GM23248 (cell line): Measurements from ENCODE around the gene GSC2. TPM values are rescaled to one million over a fixed set of nuclear protein-coding genes. Genes with fewer than 3 reads are reported as not detected.

Experiments used
- DNase-seq: peaks from one replicate; pipeline ENCODE4 v3.0.0-alpha.2; 2015
- H2AFZ ChIP-seq: fragments of 200-600 bp; sonication (generic); 2 replicates; pipeline ENCODE4 v1.6.1; 2016; ENCODE audit warnings: antibody characterized with exemption
- H3F3A ChIP-seq: fragments of 200-600 bp; sonication (generic); 2 replicates; pipeline ENCODE4 v1.6.1; 2016; ENCODE audit warnings: mild to moderate bottlenecking, antibody characterized with exemption, mixed run types; ENCODE audit not compliant: insufficient read depth
- H3K27ac ChIP-seq: fragments of 200-600 bp; sonication (generic); 2 replicates; pipeline ENCODE4 v1.5.1; 2016; ENCODE audit warnings: mild to moderate bottlenecking
- H3K27me3 ChIP-seq: fragments of 200-600 bp; sonication (generic); replicated peaks from 2 replicates; pipeline ENCODE4 v1.6.1; 2016; ENCODE audit warnings: mild to moderate bottlenecking; ENCODE audit not compliant: insufficient read depth
- H3K36me3 ChIP-seq: fragments of 200-600 bp; sonication (generic); 2 replicates; pipeline ENCODE4 v1.6.1; 2016; ENCODE audit warnings: low read depth, mild to moderate bottlenecking
- H3K4me1 ChIP-seq: fragments of 200-600 bp; sonication (generic); 2 replicates; pipeline ENCODE4 v1.6.1; 2016; ENCODE audit warnings: mild to moderate bottlenecking; ENCODE audit not compliant: insufficient read depth
- H3K4me2 ChIP-seq: fragments of 200-600 bp; sonication (generic); one replicate; pipeline ENCODE4 v1.6.1; 2016; ENCODE audit warnings: mild to moderate bottlenecking; ENCODE audit not compliant: unreplicated experiment
- H3K4me3 ChIP-seq: fragments of 200-600 bp; sonication (generic); 2 replicates; pipeline ENCODE4 v1.5.1; 2016; ENCODE audit warnings: mild to moderate bottlenecking
- H3K79me2 ChIP-seq: fragments of 200-600 bp; sonication (generic); 2 replicates; pipeline ENCODE4 v1.6.1; 2016; ENCODE audit warnings: mild to moderate bottlenecking; ENCODE audit not compliant: insufficient read depth
- H3K9ac ChIP-seq: fragments of 200-600 bp; sonication (generic); 2 replicates; pipeline ENCODE4 v1.6.1; 2016; ENCODE audit warnings: mild to moderate bottlenecking
- H3K9me2 ChIP-seq: fragments of 200-600 bp; sonication (generic); 2 replicates; pipeline ENCODE4 v1.6.1; 2016; ENCODE audit warnings: mixed run types, mild to moderate bottlenecking, moderate library complexity; ENCODE audit not compliant: insufficient read depth
- H3K9me3 ChIP-seq: fragments of 200-600 bp; sonication (generic); one replicate; pipeline ENCODE4 v1.6.1; 2017; ENCODE audit warnings: low read depth
- H4K20me1 ChIP-seq: fragments of 200-600 bp; sonication (generic); 2 replicates; pipeline ENCODE4 v1.6.0; 2016; ENCODE audit not compliant: insufficient read depth
- EZH2 ChIP-seq: fragments of 200-600 bp; sonication (generic); IDR thresholded peaks from 2 replicates; pipeline ENCODE4 v1.6.1; 2018; ENCODE audit warnings: antibody characterized with exemption, mild to moderate bottlenecking; ENCODE audit not compliant: insufficient read depth, poor library complexity, severe bottlenecking
- EZH2phosphoT487 ChIP-seq: fragments of 200-600 bp; sonication (generic); IDR thresholded peaks from 2 replicates; pipeline ENCODE4 v1.6.1; 2018; ENCODE audit warnings: antibody characterized with exemption, moderate library complexity, mild to moderate bottlenecking, low read depth; ENCODE audit not compliant: insufficient read depth
- WGBS, 2 experiments: methylation state at CpG; one replicate each; pipeline ENCODE4 v1.1.6; 2015 to 2017; ENCODE audit warnings: low lambda C conversion rate in 2 of 2, low coverage in 1 of 2; ENCODE audit errors: missing lambda C conversion rate in 2 of 2; 5-methylcytosine and 5-hydroxymethylcytosine counted together
- in situ Hi-C: fragments of 300-500 bp; cut with MboI; formaldehyde crosslinking; loops from 2 replicates; pipeline ENCODE4 v1.15.0; 2020
- polyA plus RNA-seq: library from polyadenylated mRNA; unstranded; fragments of >200 nt; fragmentation: Nextera tagmentation; extraction: Ambion mirVana; gene quantifications from 2 replicates; pipeline ENCODE4 v1.2.1, GENCODE V29; 2016
- total RNA-seq: library from RNA; depleted of rRNA; stranded (reverse); fragments of >200 nt; shearing (Covaris generic); gene quantifications from 2 replicates; pipeline ENCODE4 v1.2.3, GENCODE V29; 2014

The GSC2 gene
- total and polyA plus RNA-seq, 2 experiments from 2014 or later, result not detected

DNA sequence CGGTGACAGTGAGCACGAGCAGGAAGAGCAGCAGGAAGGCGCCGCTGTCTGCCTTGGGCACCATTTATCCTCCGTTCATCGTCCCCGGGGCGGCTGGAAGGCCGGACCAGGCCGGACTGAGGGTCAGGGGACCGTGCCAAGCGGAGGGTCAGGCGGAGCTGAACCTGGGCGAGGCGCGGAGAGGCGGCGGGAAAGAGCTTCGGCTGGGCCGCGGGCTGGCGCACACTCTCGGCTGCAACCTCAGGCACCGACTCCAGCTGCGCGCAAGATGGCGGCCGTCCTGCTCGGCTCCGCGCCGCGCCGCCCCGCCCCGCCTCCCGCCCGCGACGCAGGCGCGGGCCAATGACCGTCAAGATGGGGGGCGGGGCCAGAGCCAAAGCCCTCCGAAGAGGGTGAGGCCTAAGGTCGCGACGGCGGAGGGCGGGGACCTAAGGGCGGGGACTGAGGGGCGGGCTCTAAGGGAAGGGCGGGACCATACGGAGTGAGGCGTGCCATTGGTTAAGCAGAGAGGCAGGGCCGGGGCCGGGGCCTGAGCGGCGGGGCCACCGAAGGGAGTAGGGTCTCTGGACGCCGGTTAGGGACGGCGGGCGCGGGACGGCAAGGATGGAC lies 27.8 kb downstream of the GSC2 start, which contains the start of gene DGCR2:
Gene DGCR2 (minus strand): TSS at position 270 of the 609 bp plus-strand sequence. CDS start 206 bp downstream, at position 64.
- DNase-seq, result peak; percentile 99
- no peaks in the 10 kb centered on the region for H3K27me3 ChIP-seq
- H3K36me3 ChIP-seq, result no peaks in the 10 kb centered on the region
- no peaks in the 10 kb centered on the region for H3K9me3 ChIP-seq
- H4K20me1 ChIP-seq, result 0 out of 2 replicates have a peak, but pooled peaks cover 4% of the 10 kb centered on the region
- H3K79me2 ChIP-seq, result peaks cover 45% of the 10 kb centered on the region
- H3K27ac ChIP-seq, result peak within 1 kb of the TSS; percentile 67
- TF ChIP-seq EZH2phosphoT487 (no peak), EZH2 (no peak)
- WGBS, 2 experiments, result 1% methylated on average over 17 to 65 of the region's 67 CpGs
- H3K4me1 ChIP-seq, result peaks cover 9% of the 10 kb centered on the region; the same call in 1 of the 2 replicates
- H3K4me3 ChIP-seq, result peak within 1 kb of the TSS; percentile 92
- no peaks in the 10 kb centered on the region for H3K9me2 ChIP-seq
- H3F3A ChIP-seq, result no peaks in the 10 kb centered on the region
- H3K9ac ChIP-seq, result peak within 1 kb of the TSS; percentile 90
- H3K4me2 ChIP-seq, result peak within 1 kb of the TSS; percentile 95
- in situ Hi-C loops, result no loop called here
- H2AFZ ChIP-seq, result peak within 1 kb of the TSS; percentile 95

DNA sequence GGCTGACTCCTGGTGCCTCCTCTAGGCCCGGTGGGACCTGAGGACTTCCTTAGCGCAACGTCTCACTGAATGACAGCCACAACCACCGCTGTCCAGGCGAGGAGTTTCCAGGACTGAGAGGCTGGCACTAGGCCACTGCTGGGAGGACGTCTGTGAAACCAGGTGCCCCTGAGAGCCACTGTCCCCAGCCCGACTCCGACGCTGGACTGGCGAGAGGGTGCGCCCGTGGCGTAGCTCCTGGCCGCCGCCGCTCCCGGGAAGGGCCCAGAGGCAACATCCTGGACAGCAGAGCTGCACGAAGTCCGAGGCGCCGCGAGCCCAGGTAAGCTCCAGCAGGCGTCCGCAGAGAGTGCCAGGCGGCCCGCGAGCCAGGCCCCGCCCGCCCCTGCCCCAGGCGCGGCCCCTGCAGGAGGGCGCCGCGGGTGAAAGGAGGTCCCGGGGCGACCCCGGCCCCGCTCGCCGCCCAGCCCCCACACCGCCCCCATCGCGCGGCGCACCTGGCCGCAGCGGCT lies 28.4 kb downstream of the GSC2 start:
- in situ Hi-C loops, result no loop called here
- Histone ChIP-seq H2AFZ (peak overlapping the region; percentile 89), H3K4me1 (peaks cover 9% of the 10 kb centered on the region; the same call in 1 of the 2 replicates), H3K27me3 (no peaks in the 10 kb centered on the region), H3K9me3 (no peaks in the 10 kb centered on the region), H3K9me2 (no peaks in the 10 kb centered on the region), H3F3A (no peaks in the 10 kb centered on the region), H3K79me2 (peaks cover 50% of the 10 kb centered on the region), H3K4me2 (peak overlapping the region; percentile 95), H4K20me1 (0 out of 2 replicates have a peak, but pooled peaks cover 4% of the 10 kb centered on the region), H3K36me3 (no peaks in the 10 kb centered on the region), H3K27ac (peak overlapping the region; percentile 67), H3K4me3 (peak overlapping the region; percentile 92), H3K9ac (peak overlapping the region; percentile 90)
- TF ChIP-seq EZH2 (no peak), EZH2phosphoT487 (no peak)
- 0 to 2% methylated on average over 11 to 24 of the region's 47 CpGs for WGBS, 2 experiments
- peak; percentile 68 for DNase-seq

DNA sequence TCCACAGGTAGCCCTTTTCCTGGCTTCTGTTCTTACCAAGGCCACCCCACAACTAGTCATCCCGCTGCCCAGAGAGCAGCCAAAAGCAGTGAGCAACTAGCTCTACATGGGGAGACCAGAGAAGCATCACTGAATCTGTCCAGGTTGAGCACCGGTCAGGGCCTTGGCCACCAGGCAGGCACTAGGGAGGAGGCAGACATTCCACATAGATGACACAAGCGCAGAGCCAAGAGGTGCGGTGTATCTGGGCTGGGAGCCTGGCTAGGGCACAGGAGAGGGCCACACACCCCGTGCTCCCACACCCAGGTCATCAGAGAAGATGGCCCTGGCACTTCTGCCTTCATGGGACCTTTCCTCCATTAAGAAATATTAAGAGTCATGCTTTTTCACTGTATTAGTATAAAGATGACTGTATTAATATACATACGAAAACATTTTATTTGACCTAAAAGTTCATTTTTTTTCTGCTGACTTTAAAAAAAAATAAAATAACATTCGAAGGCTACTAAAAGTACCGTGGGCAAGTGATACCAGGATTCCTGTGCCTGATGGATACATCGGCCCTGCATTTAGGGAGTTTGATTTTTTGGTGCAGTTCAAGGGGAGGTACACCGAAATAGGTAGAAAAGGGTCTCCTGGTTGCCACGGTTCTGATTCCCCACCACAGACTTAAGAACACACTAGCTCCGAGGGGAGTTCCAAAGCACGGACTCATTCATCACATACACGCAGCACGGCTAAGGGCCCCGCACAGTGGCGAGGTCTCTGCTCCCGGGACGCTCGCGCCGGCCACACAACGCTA lies 29.1 kb downstream of the GSC2 start:
- Histone ChIP-seq H4K20me1 (0 out of 2 replicates have a peak, but pooled peaks cover 4% of the 10 kb centered on the region), H3K27ac (peak overlapping the region; percentile 67), H3K4me1 (peaks cover 9% of the 10 kb centered on the region; the same call in 1 of the 2 replicates), H3K36me3 (no peaks in the 10 kb centered on the region), H3K4me3 (peak overlapping the region; percentile 92), H2AFZ (peak overlapping the region; percentile 89), H3K79me2 (peaks cover 57% of the 10 kb centered on the region), H3K9ac (peak overlapping the region; percentile 90), H3K27me3 (no peaks in the 10 kb centered on the region), H3F3A (no peaks in the 10 kb centered on the region), H3K4me2 (peak overlapping the region; percentile 95), H3K9me3 (no peaks in the 10 kb centered on the region), H3K9me2 (no peaks in the 10 kb centered on the region)
- WGBS, 2 experiments, result 15% methylated on average over 23 of the region's 23 CpGs
- peak; percentile 75 for DNase-seq
- TF ChIP-seq EZH2 (no peak), EZH2phosphoT487 (no peak)
- in situ Hi-C loops, result no loop called here

DNA sequence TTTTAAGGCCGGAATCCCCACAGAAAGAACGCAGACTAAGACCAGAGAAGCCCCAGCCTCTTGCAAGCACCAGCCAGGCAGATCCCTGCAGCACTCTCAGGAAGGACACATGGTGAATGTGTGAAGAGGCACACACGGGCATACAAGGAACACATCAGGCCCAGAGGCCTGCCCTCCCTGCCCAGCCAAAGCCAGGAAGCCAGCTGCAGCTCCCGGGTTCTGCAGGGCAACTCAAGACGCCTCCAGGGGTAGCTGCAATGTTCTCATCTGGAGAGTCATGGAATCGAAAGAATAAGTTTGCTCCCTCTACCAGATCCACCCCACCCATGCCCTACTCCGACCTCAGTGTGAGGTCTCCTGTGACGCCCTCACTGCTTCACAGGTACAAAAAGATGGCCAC lies 30.1 kb downstream of the GSC2 start:
- H2AFZ ChIP-seq, result no peak overlapping the region
- no peak overlapping the region for H3K27ac ChIP-seq
- no peaks in the 10 kb centered on the region for H3F3A ChIP-seq
- no peaks in the 10 kb centered on the region for H3K36me3 ChIP-seq
- no peak overlapping the region for H3K9ac ChIP-seq
- H3K4me2 ChIP-seq, result no peak overlapping the region
- TF ChIP-seq EZH2 (no peak), EZH2phosphoT487 (no peak)
- peaks cover 68% of the 10 kb centered on the region for H3K79me2 ChIP-seq
- H3K9me3 ChIP-seq, result no peaks in the 10 kb centered on the region
- no peaks in the 10 kb centered on the region for H3K27me3 ChIP-seq
- in situ Hi-C loops, result no loop called here
- H3K4me1 ChIP-seq, result peaks cover 9% of the 10 kb centered on the region; the same call in 1 of the 2 replicates
- 0 out of 2 replicates have a peak, but pooled peaks cover 4% of the 10 kb centered on the region for H4K20me1 ChIP-seq
- no peaks in the 10 kb centered on the region for H3K9me2 ChIP-seq
- H3K4me3 ChIP-seq, result no peak overlapping the region
- DNase-seq, result no peak
- 71 to 73% methylated on average over 8 of the region's 8 CpGs for WGBS, 2 experiments
